Activated naive CD4-positive, alpha-beta T cell treated with anti-CD3 and anti-CD28 coated beads, Interleukin-2, amount 10 ng/mL, durations not matched to agents 7 days and 5 days (primary cell): ENCODE data around the gene MARCHF9.

ENCODE experiments used
- CTCF ChIA-PET: fragments of 350-600 bp; sonication (Branson Sonifier 250); formaldehyde crosslinking; loops from one replicate; lab custom pipeline; 2021; ENCODE audit warnings: antibody characterized with exemption; lab: Charles Lee
- DNase-seq: peaks from one replicate; pipeline ENCODE4 v3.0.0-alpha.2; 2020
- H3K27ac Mint-ChIP-seq: one replicate; pipeline ENCODE4 v1.8.0; 2021; ENCODE audit warnings: mild to moderate bottlenecking, moderate library complexity, mixed read lengths
- H3K27me3 Mint-ChIP-seq: one replicate; pipeline ENCODE4 v1.8.0; 2021; ENCODE audit warnings: mild to moderate bottlenecking, mixed read lengths
- H3K36me3 Mint-ChIP-seq: one replicate; pipeline ENCODE4 v1.8.0; 2021; ENCODE audit warnings: mixed read lengths
- H3K4me1 Mint-ChIP-seq: one replicate; pipeline ENCODE4 v1.8.0; 2021; ENCODE audit warnings: mixed read lengths
- H3K4me3 Mint-ChIP-seq: one replicate; pipeline ENCODE4 v1.8.0; 2021; ENCODE audit warnings: mild to moderate bottlenecking, moderate library complexity, mixed read lengths
- H3K9me3 Mint-ChIP-seq: one replicate; pipeline ENCODE4 v1.8.0; 2021; ENCODE audit warnings: mixed read lengths

Gene MARCHF9

GRCh38 chr12:57760347-57760982 is 5.6 kb downstream of the MARCHF9 start:
- H3K4me1 Mint-ChIP-seq, result peaks cover 45% of the 10 kb centered on the region
- no peak overlapping the region for H3K27ac Mint-ChIP-seq
- H3K27me3 Mint-ChIP-seq, result peaks cover 25% of the 10 kb centered on the region
- no peak overlapping the region for H3K4me3 Mint-ChIP-seq
- no peaks in the 10 kb centered on the region for H3K9me3 Mint-ChIP-seq
- DNase-seq, result no peak
- CTCF ChIA-PET, result interaction anchor here (0.9 to 2.4 kb wide), 5 partner anchors 14 to 147 kb away, joined by 3 to 26 read pairs (median 4); no protein-coding TSS in a partner anchor
- peaks cover 19% of the 10 kb centered on the region for H3K36me3 Mint-ChIP-seq

GRCh38 chr12:57761391-57761998 is 6.6 kb downstream of the MARCHF9 start:
- CTCF ChIA-PET, result interaction anchor here (1.0 to 3.9 kb wide), 3 partner anchors 13 to 144 kb away, joined by 3 to 26 read pairs (median 3); no protein-coding TSS in a partner anchor
- peaks cover 34% of the 10 kb centered on the region for H3K27me3 Mint-ChIP-seq
- no peak overlapping the region for H3K4me3 Mint-ChIP-seq

GRCh38 chr12:57762463-57762862 is 7.6 kb downstream of the MARCHF9 start:
- no peak overlapping the region for H3K4me3 Mint-ChIP-seq
- no peak overlapping the region for H3K27ac Mint-ChIP-seq
- H3K4me1 Mint-ChIP-seq, result peaks cover 49% of the 10 kb centered on the region
- no peaks in the 10 kb centered on the region for H3K9me3 Mint-ChIP-seq
- no peak for DNase-seq
- H3K27me3 Mint-ChIP-seq, result peaks cover 41% of the 10 kb centered on the region
- H3K36me3 Mint-ChIP-seq, result peaks cover 15% of the 10 kb centered on the region
- CTCF ChIA-PET, result interaction anchor here (1.0 to 3.9 kb wide), 2 partner anchors 92 to 143 kb away, joined by 3 to 26 read pairs; no protein-coding TSS in a partner anchor

More at GRCh38 chr12:57761391-57761998, 6.6 kb downstream of the MARCHF9 start:
- no peak for DNase-seq
- Mint-ChIP-seq H3K36me3 (peaks cover 19% of the 10 kb centered on the region), H3K4me1 (peaks cover 50% of the 10 kb centered on the region), H3K27ac (peak overlapping the region; percentile 70), H3K9me3 (no peaks in the 10 kb centered on the region)

- Mint-ChIP-seq H3K4me1 (peaks cover 41% of the 10 kb centered on the region), H3K4me3 (peak overlapping the region; percentile 75), H3K36me3 (peaks cover 15% of the 10 kb centered on the region), H3K9me3 (no peaks in the 10 kb centered on the region), H3K27ac (no peak overlapping the region), H3K27me3 (peaks cover 48% of the 10 kb centered on the region)
- CTCF ChIA-PET, result interaction anchor here (0.7 to 3.9 kb wide), 9 partner anchors 8 to 141 kb away, joined by 3 to 26 read pairs (median 5); partner anchors contain the start of gene TSPAN31
- no peak for DNase-seq
Observed at GRCh38 chr12:57763881-57764661, 9.2 kb downstream of the MARCHF9 start.

GRCh38 chr12:57764662-57765002 is 9.7 kb downstream of the MARCHF9 start:
- H3K27ac Mint-ChIP-seq, result no peak overlapping the region
- peaks cover 48% of the 10 kb centered on the region for H3K27me3 Mint-ChIP-seq
- peak overlapping the region; percentile 75 for H3K4me3 Mint-ChIP-seq
- peaks cover 12% of the 10 kb centered on the region for H3K36me3 Mint-ChIP-seq
- peak; percentile 36 for DNase-seq
- H3K9me3 Mint-ChIP-seq, result no peaks in the 10 kb centered on the region
- CTCF ChIA-PET, result interaction anchor here (0.7 to 3.9 kb wide), 10 partner anchors 8 to 140 kb away, joined by 3 to 26 read pairs (median 4); partner anchors contain the start of genes CDK4 and TSPAN31
- peaks cover 36% of the 10 kb centered on the region for H3K4me1 Mint-ChIP-seq

GRCh38 chr12:57765003-57765697 is 10.2 kb downstream of the MARCHF9 start:
- CTCF ChIA-PET, result interaction anchor here (0.7 to 3.9 kb wide), 11 partner anchors 9 to 140 kb away, joined by 3 to 26 read pairs (median 4); partner anchors contain the start of genes CDK4 and TSPAN31
- H3K4me1 Mint-ChIP-seq, result peaks cover 36% of the 10 kb centered on the region
- H3K36me3 Mint-ChIP-seq, result peaks cover 15% of the 10 kb centered on the region
- H3K9me3 Mint-ChIP-seq, result no peaks in the 10 kb centered on the region
- DNase-seq, result peak; percentile 71
- no peak overlapping the region for H3K27ac Mint-ChIP-seq
- peak overlapping the region; percentile 75 for H3K4me3 Mint-ChIP-seq
- peaks cover 48% of the 10 kb centered on the region for H3K27me3 Mint-ChIP-seq

GRCh38 chr12:57765698-57766463 is 11.0 kb downstream of the MARCHF9 start:
- Mint-ChIP-seq H3K27ac (no peak overlapping the region), H3K4me3 (peak overlapping the region; percentile 75)

GRCh38 chr12:57766464-57767304 is 11.8 kb downstream of the MARCHF9 start, which contains the start of gene CYP27B1:
CYP27B1 (minus strand) TSS chr12:57767078; CDS start chr12:57767041, 37 bp downstream.
- CTCF ChIA-PET, result interaction anchor here (0.6 to 3.1 kb wide), 8 partner anchors 8 to 139 kb away, joined by 3 to 19 read pairs (median 4); no protein-coding TSS in a partner anchor

More at GRCh38 chr12:57765698-57766463, 11.0 kb downstream of the MARCHF9 start:
- H3K9me3 Mint-ChIP-seq, result no peaks in the 10 kb centered on the region
- H3K4me1 Mint-ChIP-seq, result peaks cover 42% of the 10 kb centered on the region
- peak; percentile 21 for DNase-seq
- CTCF ChIA-PET, result interaction anchor here (0.8 to 2.5 kb wide), 12 partner anchors 9 to 140 kb away, joined by 3 to 19 read pairs (median 4); partner anchors contain the start of genes CDK4 and TSPAN31
- H3K36me3 Mint-ChIP-seq, result peaks cover 12% of the 10 kb centered on the region
- peaks cover 48% of the 10 kb centered on the region for H3K27me3 Mint-ChIP-seq

GRCh38 chr12:57767305-57767698 is 12.4 kb downstream of the MARCHF9 start:
- CTCF ChIA-PET, result interaction anchor here (0.6 to 3.1 kb wide), 4 partner anchors 8 to 85 kb away, joined by 3 to 19 read pairs (median 8); no protein-coding TSS in a partner anchor
- Mint-ChIP-seq H3K9me3 (no peaks in the 10 kb centered on the region), H3K27ac (no peak overlapping the region), H3K36me3 (peaks cover 16% of the 10 kb centered on the region), H3K27me3 (peaks cover 48% of the 10 kb centered on the region), H3K4me3 (no peak overlapping the region), H3K4me1 (peaks cover 51% of the 10 kb centered on the region)
- no peak for DNase-seq

More at GRCh38 chr12:57766464-57767304, 11.8 kb downstream of the MARCHF9 start, which contains the start of gene CYP27B1:
- peak; percentile 29 for DNase-seq
- Mint-ChIP-seq H3K4me3 (peak within 1 kb of the TSS; percentile 75), H3K4me1 (peaks cover 48% of the 10 kb centered on the region), H3K9me3 (no peaks in the 10 kb centered on the region), H3K27me3 (peaks cover 48% of the 10 kb centered on the region), H3K36me3 (peaks cover 14% of the 10 kb centered on the region), H3K27ac (no peak within 1 kb of the TSS)

GRCh38 chr12:57767876-57768275 is 13.0 kb downstream of the MARCHF9 start:
- CTCF ChIA-PET, result interaction anchor here (2.5 to 3.1 kb wide), 2 partner anchors 9 to 12 kb away, joined by 12 to 19 read pairs; no protein-coding TSS in a partner anchor
- Mint-ChIP-seq H3K27ac (no peak overlapping the region), H3K27me3 (peaks cover 53% of the 10 kb centered on the region), H3K36me3 (peaks cover 16% of the 10 kb centered on the region), H3K9me3 (no peaks in the 10 kb centered on the region), H3K4me1 (peaks cover 52% of the 10 kb centered on the region), H3K4me3 (no peak overlapping the region)
- no peak for DNase-seq

- Mint-ChIP-seq H3K27me3 (peaks cover 42% of the 10 kb centered on the region), H3K9me3 (no peaks in the 10 kb centered on the region), H3K36me3 (peaks cover 19% of the 10 kb centered on the region), H3K4me3 (no peak overlapping the region), H3K4me1 (peaks cover 50% of the 10 kb centered on the region), H3K27ac (no peak overlapping the region)
- DNase-seq, result no peak
- CTCF ChIA-PET, result interaction anchor here (3.1 kb wide), 1 partner anchor 10 kb away, joined by 12 read pairs; no protein-coding TSS in a partner anchor
Observed at GRCh38 chr12:57769594-57769993, 14.7 kb downstream of the MARCHF9 start.
